Calu3 (cell line): ENCODE measurements around the gene RNF146. TPM values are rescaled to one million over a fixed set of nuclear protein-coding genes. Genes with fewer than 3 reads are reported as not detected.

ENCODE experiments used
- BruUV-seq: library from RNA; stranded (reverse); fragments of 400-500 nt; replicated peaks from 2 replicates; lab custom pipeline; 2021; lab: Mats Ljungman, UMichigan
- CTCF ChIA-PET: fragments of 300-600 bp; sonication (Branson Sonifier 250); formaldehyde crosslinking; loops from one replicate; lab custom pipeline; 2022; ENCODE audit warnings: antibody characterized with exemption; lab: Charles Lee
- DNase-seq: peaks from one replicate; pipeline ENCODE4 v3.0.0; 2022
- H3K27ac Mint-ChIP-seq: one replicate; pipeline ENCODE4 v1.8.0; 2022; ENCODE audit warnings: mixed read lengths; ENCODE audit not compliant: unreplicated experiment
- H3K27me3 Mint-ChIP-seq: one replicate; pipeline ENCODE4 v1.8.0; 2022; ENCODE audit warnings: mixed read lengths; ENCODE audit not compliant: unreplicated experiment
- H3K36me3 Mint-ChIP-seq: one replicate; pipeline ENCODE4 v1.8.0; 2022; ENCODE audit warnings: mild to moderate bottlenecking, moderate library complexity, mixed read lengths; ENCODE audit not compliant: insufficient read depth, unreplicated experiment
- H3K4me1 Mint-ChIP-seq: one replicate; pipeline ENCODE4 v1.8.0; 2022; ENCODE audit warnings: mild to moderate bottlenecking, low read depth, mixed read lengths; ENCODE audit not compliant: unreplicated experiment
- H3K4me3 Mint-ChIP-seq: one replicate; pipeline ENCODE4 v1.8.0; 2022; ENCODE audit warnings: mild to moderate bottlenecking, low read depth, moderate library complexity, mixed read lengths; ENCODE audit not compliant: unreplicated experiment
- H3K9me3 Mint-ChIP-seq: one replicate; pipeline ENCODE4 v1.8.0; 2022; ENCODE audit warnings: low read depth, mixed read lengths; ENCODE audit not compliant: unreplicated experiment
- intact Hi-C: fragments of 100-400 bp; cut with micrococcal nuclease; formaldehyde crosslinking; loops from one replicate; pipeline ENCODE4 v1.10.0; 2022; ENCODE audit not compliant: unreplicated experiment
- total RNA-seq: library from RNA; stranded (reverse); gene quantifications from 2 replicates; pipeline ENCODE4 v1.2.3, GENCODE V29; 2022
- TF ChIP-seq, protein P1 (sequence below): fragments of 200-600 bp; IDR thresholded peaks from one replicate; pipeline ENCODE4 v1.8.0; 2022; ENCODE audit warnings: antibody characterized with exemption; ENCODE audit not compliant: unreplicated experiment

RNF146 gene
- total RNA-seq, 1 experiment from 2014 or later = 24.1 TPM

DNA sequence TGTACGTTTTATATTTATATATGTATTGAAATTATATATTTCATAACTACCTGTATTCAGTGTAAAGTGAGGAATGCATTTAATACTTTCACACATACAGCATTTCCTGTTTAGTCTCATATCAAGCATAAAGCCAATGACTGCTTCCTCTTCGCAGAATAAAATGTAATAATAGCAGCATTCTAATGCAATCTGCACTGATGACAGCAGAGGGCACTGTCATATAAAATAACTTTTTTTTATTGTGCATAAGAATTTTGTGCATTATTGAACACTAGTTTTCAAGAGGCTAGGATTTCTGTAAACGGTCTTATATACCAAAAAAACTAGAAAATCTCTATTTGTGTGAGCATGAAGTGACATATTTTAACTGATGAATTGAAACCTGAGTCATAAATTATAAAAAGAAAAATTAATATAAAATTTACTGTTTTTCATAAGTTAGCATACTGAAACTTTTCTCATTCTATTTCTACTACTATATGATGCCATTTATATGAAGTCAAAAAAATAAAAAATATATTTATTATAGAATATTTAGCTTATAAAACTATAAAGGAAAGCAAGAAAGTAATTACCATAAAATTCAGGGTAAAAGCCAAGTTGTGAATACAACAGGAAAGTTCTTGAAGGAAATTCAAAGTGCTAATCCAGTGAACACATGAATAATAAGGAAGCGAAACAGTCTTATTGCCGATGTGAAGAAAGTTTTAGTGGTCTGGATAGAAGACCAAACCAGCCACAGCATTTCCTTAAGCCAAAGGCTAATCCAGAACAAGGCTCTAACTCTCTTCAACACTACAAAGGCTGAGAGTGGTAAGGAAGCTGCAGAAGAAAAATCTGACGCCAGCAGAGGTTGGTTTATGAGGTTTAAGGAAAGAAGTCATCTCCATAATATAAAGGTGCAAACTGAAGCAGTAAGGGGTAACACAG is 36.3 kb downstream of the RNF146 start:
- CTCF ChIA-PET = no interaction called here

GRCh38 chr6:127303917-127304316 is 37.3 kb downstream of the RNF146 start:
- Mint-ChIP-seq H3K27ac (no peak overlapping the region), H3K27me3 (no peaks in the 10 kb centered on the region), H3K9me3 (peaks cover 4% of the 10 kb centered on the region), H3K4me1 (no peaks in the 10 kb centered on the region), H3K4me3 (no peak overlapping the region), H3K36me3 (peaks cover 5% of the 10 kb centered on the region)
- intact Hi-C loops = loop anchor here (2.0 to 5.0 kb wide), 3 partner anchors 117 to 233 kb away; no protein-coding TSS in a partner anchor
- BruUV-seq = no TSS peak
- TF ChIP-seq, protein P1, sequence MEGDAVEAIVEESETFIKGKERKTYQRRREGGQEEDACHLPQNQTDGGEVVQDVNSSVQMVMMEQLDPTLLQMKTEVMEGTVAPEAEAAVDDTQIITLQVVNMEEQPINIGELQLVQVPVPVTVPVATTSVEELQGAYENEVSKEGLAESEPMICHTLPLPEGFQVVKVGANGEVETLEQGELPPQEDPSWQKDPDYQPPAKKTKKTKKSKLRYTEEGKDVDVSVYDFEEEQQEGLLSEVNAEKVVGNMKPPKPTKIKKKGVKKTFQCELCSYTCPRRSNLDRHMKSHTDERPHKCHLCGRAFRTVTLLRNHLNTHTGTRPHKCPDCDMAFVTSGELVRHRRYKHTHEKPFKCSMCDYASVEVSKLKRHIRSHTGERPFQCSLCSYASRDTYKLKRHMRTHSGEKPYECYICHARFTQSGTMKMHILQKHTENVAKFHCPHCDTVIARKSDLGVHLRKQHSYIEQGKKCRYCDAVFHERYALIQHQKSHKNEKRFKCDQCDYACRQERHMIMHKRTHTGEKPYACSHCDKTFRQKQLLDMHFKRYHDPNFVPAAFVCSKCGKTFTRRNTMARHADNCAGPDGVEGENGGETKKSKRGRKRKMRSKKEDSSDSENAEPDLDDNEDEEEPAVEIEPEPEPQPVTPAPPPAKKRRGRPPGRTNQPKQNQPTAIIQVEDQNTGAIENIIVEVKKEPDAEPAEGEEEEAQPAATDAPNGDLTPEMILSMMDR = no peak
- no peak for DNase-seq
- CTCF ChIA-PET = no interaction called here

More for the DNA sequence above, 36.3 kb downstream of the RNF146 start:
- Mint-ChIP-seq H3K4me3 (no peak overlapping the region), H3K27me3 (no peaks in the 10 kb centered on the region), H3K36me3 (peaks cover 5% of the 10 kb centered on the region), H3K4me1 (no peaks in the 10 kb centered on the region), H3K9me3 (peaks cover 4% of the 10 kb centered on the region), H3K27ac (no peak overlapping the region)
- no TSS peak for BruUV-seq
- intact Hi-C loops = loop anchor here (2.0 to 5.0 kb wide), 3 partner anchors 118 to 234 kb away; no protein-coding TSS in a partner anchor
- peak; percentile 32 for DNase-seq
- TF ChIP-seq, protein P1 = no peak

- Mint-ChIP-seq H3K27me3 (no peaks in the 10 kb centered on the region), H3K36me3 (peaks cover 5% of the 10 kb centered on the region), H3K27ac (no peak overlapping the region), H3K9me3 (peaks cover 9% of the 10 kb centered on the region), H3K4me3 (no peak overlapping the region), H3K4me1 (no peaks in the 10 kb centered on the region)
- intact Hi-C loops = no loop called here
- TF ChIP-seq, protein P1 = no peak
- BruUV-seq = no TSS peak
- DNase-seq = no peak
- CTCF ChIA-PET = interaction anchor here (0.7 kb wide), 1 partner anchor 161 kb away, joined by 4 read pairs; no protein-coding TSS in a partner anchor
Observed at GRCh38 chr6:127305741-127306140, 39.1 kb downstream of the RNF146 start.

GRCh38 chr6:127317388-127318128 is 50.9 kb downstream of the RNF146 start:
- Mint-ChIP-seq H3K27ac (no peak overlapping the region), H3K9me3 (no peaks in the 10 kb centered on the region), H3K4me3 (no peak overlapping the region), H3K4me1 (no peaks in the 10 kb centered on the region), H3K27me3 (no peaks in the 10 kb centered on the region), H3K36me3 (no peaks in the 10 kb centered on the region)
- CTCF ChIA-PET = no interaction called here
- no peak for DNase-seq
- intact Hi-C loops = no loop called here
- BruUV-seq = no TSS peak
- TF ChIP-seq, protein P1 = no peak
